SK-N-SH treated with all-trans-retinoic acid at 6 μM for 48 hours (cell line): ENCODE measurements around the gene AP3B1.

Experiments
- ATAC-seq: fragments of 200-7000 bp; cut with Tn5 transposase; 3 replicates; pipeline ENCODE4 v1.9.1; 2020; ENCODE audit warnings: mild to moderate bottlenecking, moderate library complexity
- CSDC2 ChIP-seq: fragments of 250-450 bp; sonication (Bioruptor Pico); IDR thresholded peaks from 2 replicates; pipeline ENCODE4 v1.5.0; 2020; ENCODE audit warnings: mild to moderate bottlenecking, moderate library complexity
- ESRRG ChIP-seq: fragments of 250-450 bp; sonication (Bioruptor Pico); IDR thresholded peaks from 2 replicates; pipeline ENCODE4 v1.6.1; 2021; ENCODE audit warnings: mild to moderate bottlenecking
- GLIS3 ChIP-seq: fragments of 250-450 bp; sonication (Bioruptor Pico); IDR thresholded peaks from 2 replicates; pipeline ENCODE4 v1.5.0; 2020; ENCODE audit warnings: mild to moderate bottlenecking, moderate library complexity
- ISL1 ChIP-seq: fragments of 250-450 bp; sonication (Bioruptor Pico); IDR thresholded peaks from 2 replicates; pipeline ENCODE4 v2.1.2; 2022; ENCODE audit warnings: mild to moderate bottlenecking, moderate library complexity
- OSR1 ChIP-seq: fragments of 250-450 bp; sonication (Bioruptor Pico); IDR thresholded peaks from 2 replicates; pipeline ENCODE4 v1.8.0; 2022; ENCODE audit warnings: moderate library complexity, mild to moderate bottlenecking, inconsistent platforms
- PATZ1 ChIP-seq: fragments of 250-450 bp; sonication (Bioruptor Pico); IDR thresholded peaks from 2 replicates; pipeline ENCODE4 v1.8.0; 2020; ENCODE audit warnings: mild to moderate bottlenecking, moderate library complexity, borderline replicate concordance
- RARB ChIP-seq: fragments of 250-450 bp; sonication (Bioruptor Pico); IDR thresholded peaks from 2 replicates; pipeline ENCODE4 v1.8.0; 2021; ENCODE audit warnings: mild to moderate bottlenecking, moderate library complexity
- SNAI2 ChIP-seq: fragments of 250-450 bp; sonication (Bioruptor Pico); IDR thresholded peaks from 2 replicates; pipeline ENCODE4 v1.5.0; 2020; ENCODE audit warnings: mild to moderate bottlenecking, moderate library complexity
- TCF4 ChIP-seq: fragments of 250-450 bp; sonication (Bioruptor Pico); IDR thresholded peaks from 2 replicates; pipeline ENCODE4 v1.8.0; 2021; ENCODE audit warnings: mild to moderate bottlenecking, moderate library complexity, borderline replicate concordance
- TOX ChIP-seq: fragments of 250-450 bp; sonication (Bioruptor Pico); IDR thresholded peaks from 2 replicates; pipeline ENCODE4 v1.8.0; 2021; ENCODE audit warnings: mild to moderate bottlenecking, moderate library complexity, borderline replicate concordance
- TSHZ2 ChIP-seq: fragments of 250-450 bp; sonication (Bioruptor Pico); IDR thresholded peaks from 2 replicates; pipeline ENCODE4 v1.5.0; 2020; ENCODE audit warnings: mild to moderate bottlenecking, moderate library complexity
- ZC3H10 ChIP-seq: fragments of 250-450 bp; sonication (Bioruptor Pico); IDR thresholded peaks from 2 replicates; pipeline ENCODE4 v1.5.1; 2021; ENCODE audit warnings: mild to moderate bottlenecking, moderate library complexity
- ZFP3 ChIP-seq: fragments of 250-450 bp; sonication (Bioruptor Pico); IDR thresholded peaks from 2 replicates; pipeline ENCODE4 v1.5.0; 2020; ENCODE audit warnings: mild to moderate bottlenecking, moderate library complexity
- ZNF565 ChIP-seq: fragments of 450-650 bp; formaldehyde crosslinking; conservative IDR thresholded peaks from 2 replicates; pipeline ENCODE4 v1.5.0; 2020; ENCODE audit warnings: low read depth, mild to moderate bottlenecking, moderate library complexity
- ZNF8 ChIP-seq: fragments of 450-650 bp; formaldehyde crosslinking; IDR thresholded peaks from 2 replicates; pipeline ENCODE4 v1.5.0; 2020; ENCODE audit warnings: mild to moderate bottlenecking, moderate library complexity
- TF ChIP-seq, protein P1 (sequence below): fragments of 250-450 bp; sonication (Bioruptor Pico); IDR thresholded peaks from 2 replicates; pipeline ENCODE4 v1.5.1; 2021; ENCODE audit warnings: mild to moderate bottlenecking, moderate library complexity
- TF ChIP-seq, protein P2 (sequence below): fragments of 250-450 bp; sonication (Bioruptor Pico); IDR thresholded peaks from 2 replicates; pipeline ENCODE4 v1.5.1; 2020; ENCODE audit warnings: low read depth, mild to moderate bottlenecking, moderate library complexity

The AP3B1 gene

DNA sequence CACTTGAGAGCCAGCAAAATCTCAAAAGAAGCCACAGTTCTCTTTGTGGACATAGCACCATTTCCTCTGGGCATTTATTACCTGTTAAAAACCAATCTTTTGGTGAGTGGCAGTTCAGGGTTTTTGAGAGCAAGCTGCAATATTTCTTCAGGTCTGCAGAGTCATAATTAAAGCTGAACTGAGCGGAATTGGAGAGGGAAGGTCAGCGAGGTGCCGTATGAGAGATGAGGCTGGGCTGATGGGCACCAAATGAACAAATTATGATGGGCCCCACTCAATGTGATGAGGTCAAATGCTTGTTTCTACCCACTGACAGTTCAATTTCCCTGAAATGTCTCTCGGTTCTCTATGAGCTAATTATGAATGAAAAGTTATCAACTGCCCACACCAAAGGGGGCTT is 231.9 kb downstream of the AP3B1 start (continued):
- no peak for TF ChIP-seq TSHZ2 (CRISPR knock-in tag)
- TF ChIP-seq ESRRG (CRISPR knock-in tag), result no peak
- TF ChIP-seq, protein P1, sequence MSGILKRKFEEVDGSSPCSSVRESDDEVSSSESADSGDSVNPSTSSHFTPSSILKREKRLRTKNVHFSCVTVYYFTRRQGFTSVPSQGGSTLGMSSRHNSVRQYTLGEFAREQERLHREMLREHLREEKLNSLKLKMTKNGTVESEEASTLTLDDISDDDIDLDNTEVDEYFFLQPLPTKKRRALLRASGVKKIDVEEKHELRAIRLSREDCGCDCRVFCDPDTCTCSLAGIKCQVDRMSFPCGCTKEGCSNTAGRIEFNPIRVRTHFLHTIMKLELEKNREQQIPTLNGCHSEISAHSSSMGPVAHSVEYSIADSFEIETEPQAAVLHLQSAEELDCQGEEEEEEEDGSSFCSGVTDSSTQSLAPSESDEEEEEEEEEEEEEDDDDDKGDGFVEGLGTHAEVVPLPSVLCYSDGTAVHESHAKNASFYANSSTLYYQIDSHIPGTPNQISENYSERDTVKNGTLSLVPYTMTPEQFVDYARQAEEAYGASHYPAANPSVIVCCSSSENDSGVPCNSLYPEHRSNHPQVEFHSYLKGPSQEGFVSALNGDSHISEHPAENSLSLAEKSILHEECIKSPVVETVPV (CRISPR knock-in tag), result no peak

- no peak for ATAC-seq
- no peak for TF ChIP-seq PATZ1 (CRISPR knock-in tag)
- TF ChIP-seq ZC3H10, result no peak
- no peak for TF ChIP-seq ESRRG (CRISPR knock-in tag)
- TF ChIP-seq TOX (CRISPR knock-in tag), result no peak
- TF ChIP-seq GLIS3, result no peak
- no peak for TF ChIP-seq OSR1 (CRISPR knock-in tag)
- TF ChIP-seq, protein P1 (CRISPR knock-in tag), result no peak
- TF ChIP-seq ZNF565, result no peak
- TF ChIP-seq RARB (CRISPR knock-in tag), result no peak
- TF ChIP-seq ZFP3 (CRISPR knock-in tag), result no peak
- TF ChIP-seq ZNF8 (CRISPR knock-in tag), result no peak
- TF ChIP-seq SNAI2, result no peak
- no peak for TF ChIP-seq TCF4
- no peak for TF ChIP-seq ISL1 (CRISPR knock-in tag)
- TF ChIP-seq, protein P2, sequence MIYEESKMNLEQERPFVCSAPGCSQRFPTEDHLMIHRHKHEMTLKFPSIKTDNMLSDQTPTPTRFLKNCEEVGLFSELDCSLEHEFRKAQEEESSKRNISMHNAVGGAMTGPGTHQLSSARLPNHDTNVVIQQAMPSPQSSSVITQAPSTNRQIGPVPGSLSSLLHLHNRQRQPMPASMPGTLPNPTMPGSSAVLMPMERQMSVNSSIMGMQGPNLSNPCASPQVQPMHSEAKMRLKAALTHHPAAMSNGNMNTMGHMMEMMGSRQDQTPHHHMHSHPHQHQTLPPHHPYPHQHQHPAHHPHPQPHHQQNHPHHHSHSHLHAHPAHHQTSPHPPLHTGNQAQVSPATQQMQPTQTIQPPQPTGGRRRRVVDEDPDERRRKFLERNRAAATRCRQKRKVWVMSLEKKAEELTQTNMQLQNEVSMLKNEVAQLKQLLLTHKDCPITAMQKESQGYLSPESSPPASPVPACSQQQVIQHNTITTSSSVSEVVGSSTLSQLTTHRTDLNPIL (CRISPR knock-in tag), result no peak
- no peak for TF ChIP-seq TSHZ2 (CRISPR knock-in tag)
- TF ChIP-seq, all 23 proteins: peak for 0
These were observed 234.1 kb downstream of the AP3B1 start for GRCh38 chr5:78060421-78060820.

- TF ChIP-seq, protein P1 (CRISPR knock-in tag), result no peak
- TF ChIP-seq, protein P2 (CRISPR knock-in tag), result no peak
- no peak for TF ChIP-seq ESRRG (CRISPR knock-in tag)
- no peak for TF ChIP-seq CSDC2 (CRISPR knock-in tag)
- no peak for TF ChIP-seq SNAI2
- no peak for TF ChIP-seq TCF4
These were observed 235.9 kb downstream of the AP3B1 start for GRCh38 chr5:78058625-78059024.

More at GRCh38 chr5:78058625-78059024, 235.9 kb downstream of the AP3B1 start:
- ATAC-seq, result no peak
